ENCODE results near the gene IRX1. TPM values are rescaled to one million over a fixed set of nuclear protein-coding genes. Genes with fewer than 3 reads are reported as not detected.

The IRX1 gene
- total RNA-seq, result not detected

- H3K27me3 ChIP-seq, result peaks cover 0 to 75% of the 10 kb centered on the region in 2 donors
- no peak within 1 kb of the TSS for H3K27ac ChIP-seq
- no peak within 1 kb of the TSS for H3K4me3 ChIP-seq
- no peaks in the 10 kb centered on the region for H3K36me3 ChIP-seq
- H3K9me3 ChIP-seq, result no peaks in the 10 kb centered on the region
- no peak for DNase-seq
- peaks cover 0 to 13% of the 10 kb centered on the region in 2 donors for H3K4me1 ChIP-seq
- intact Hi-C loops (cut with DNase I; ENCODE audit: low total_unique reads), result no loop called here
- TF ChIP-seq POLR2A (IDR thresholded peaks at IDR 0.05), result no peak
- TF ChIP-seq CTCF (IDR thresholded peaks at IDR 0.05), result no peak
Observed at GRCh38 chr5:3595006-3595961, at the start of gene IRX1. Gene IRX1 (plus strand): TSS chr5:3595832. CDS start chr5:3596106, 274 bp downstream.

- H3K9me3 ChIP-seq, result no peaks in the 10 kb centered on the region
- no peak for DNase-seq
- H3K27ac ChIP-seq, result no peak overlapping the region
- H3K4me1 ChIP-seq, result no peaks in the 10 kb centered on the region
- H3K4me3 ChIP-seq, result no peak overlapping the region
- H3K27me3 ChIP-seq, result no peaks in the 10 kb centered on the region
- TF ChIP-seq CTCF (IDR thresholded peaks at IDR 0.05), result no peak
- no peak for TF ChIP-seq POLR2A (IDR thresholded peaks at IDR 0.05)
- H3K36me3 ChIP-seq, result no peaks in the 10 kb centered on the region
- intact Hi-C loops (cut with DNase I; ENCODE audit: low total_unique reads), result no loop called here
Observed at GRCh38 chr5:3546028-3546427, 49.6 kb upstream of the IRX1 start.

GRCh38 chr5:3564116-3564515, 31.5 kb upstream of the IRX1 start:
- TF ChIP-seq POLR2A (IDR thresholded peaks at IDR 0.05), result no peak
- no peak for TF ChIP-seq CTCF (IDR thresholded peaks at IDR 0.05)
- H3K4me1 ChIP-seq, result no peaks in the 10 kb centered on the region
- no peaks in the 10 kb centered on the region for H3K36me3 ChIP-seq
- H3K4me3 ChIP-seq, result no peak overlapping the region
- H3K27ac ChIP-seq, result no peak overlapping the region
- intact Hi-C loops (cut with DNase I; ENCODE audit: low total_unique reads), result no loop called here
- no peak for DNase-seq
- no peaks in the 10 kb centered on the region for H3K9me3 ChIP-seq
- H3K27me3 ChIP-seq, result no peaks in the 10 kb centered on the region

- no peaks in the 10 kb centered on the region for H3K9me3 ChIP-seq
- TF ChIP-seq POLR2A (IDR thresholded peaks at IDR 0.05) (no peak), CTCF (IDR thresholded peaks at IDR 0.05) (no peak)
- H3K4me1 ChIP-seq, result no peaks in the 10 kb centered on the region
- no peaks in the 10 kb centered on the region for H3K27me3 ChIP-seq
- intact Hi-C loops (cut with DNase I; ENCODE audit: low total_unique reads), result no loop called here
- H3K4me3 ChIP-seq, result no peak overlapping the region
- H3K27ac ChIP-seq, result no peak overlapping the region
- no peak for DNase-seq
- H3K36me3 ChIP-seq, result no peaks in the 10 kb centered on the region
Observed at GRCh38 chr5:3564827-3565518, 30.7 kb upstream of the IRX1 start.
